OCI-LY1 (cell line): ENCODE measurements around the gene MAP4K4.

ENCODE experiments used
- H2AFZ ChIP-seq: fragments of 200-600 bp; sonication (generic), shearing (Covaris generic); 2 replicates; pipeline ENCODE4 v1.6.0; 2014; ENCODE audit warnings: antibody characterized with exemption, mild to moderate bottlenecking, low read length
- H3F3A ChIP-seq: fragments of 200-600 bp; sonication (generic), shearing (Covaris generic); 2 replicates; pipeline ENCODE4 v1.6.0; 2014; ENCODE audit warnings: mild to moderate bottlenecking, antibody characterized with exemption, low read length, moderate library complexity; ENCODE audit not compliant: insufficient read depth
- H3K27ac ChIP-seq: fragments of 200-600 bp; sonication (generic); 2 replicates; pipeline ENCODE4 v1.5.1; 2014; ENCODE audit warnings: low read length, mixed run types, mild to moderate bottlenecking, low read depth; ENCODE audit not compliant: poor library complexity, severe bottlenecking
- H3K27me3 ChIP-seq: fragments of 200-600 bp; sonication (generic); 2 replicates; pipeline ENCODE4 v1.6.0; 2014; ENCODE audit warnings: antibody characterized with exemption, mild to moderate bottlenecking, low read length, moderate library complexity; ENCODE audit not compliant: insufficient read depth
- H3K36me3 ChIP-seq: fragments of 200-600 bp; sonication (generic); 2 replicates; pipeline ENCODE4 v1.6.1; 2014; ENCODE audit warnings: mild to moderate bottlenecking, antibody characterized with exemption, low read length, moderate library complexity, mixed read lengths; ENCODE audit not compliant: insufficient read depth
- H3K4me1 ChIP-seq: fragments of 200-600 bp; sonication (generic); 2 replicates; pipeline ENCODE4 v1.5.1; 2014; ENCODE audit warnings: mild to moderate bottlenecking, low read length, moderate library complexity; ENCODE audit not compliant: insufficient read depth, severe bottlenecking
- H3K4me2 ChIP-seq: fragments of 200-600 bp; sonication (generic), shearing (Covaris generic); 2 replicates; pipeline ENCODE4 v1.6.1; 2014; ENCODE audit warnings: low read length
- H3K4me3 ChIP-seq: fragments of 200-600 bp; sonication (generic); 2 replicates; pipeline ENCODE4 v1.5.1; 2014; ENCODE audit warnings: low read length, low read depth, mild to moderate bottlenecking, mixed read lengths; ENCODE audit not compliant: poor library complexity, severe bottlenecking
- H3K79me2 ChIP-seq: fragments of 200-600 bp; shearing (Covaris generic); 2 replicates; pipeline ENCODE4 v1.6.1; 2016; ENCODE audit warnings: mixed run types, low read length, mixed read lengths; ENCODE audit not compliant: insufficient read depth
- H3K9ac ChIP-seq: fragments of 200-600 bp; sonication (generic), shearing (Covaris generic); 2 replicates; pipeline ENCODE4 v1.6.1; 2014; ENCODE audit warnings: mild to moderate bottlenecking, low read length, mixed read lengths
- H3K9me2 ChIP-seq: fragments of 200-600 bp; sonication (generic), shearing (Covaris generic); 2 replicates; pipeline ENCODE4 v1.6.1; 2014; ENCODE audit warnings: low read depth, mild to moderate bottlenecking, low read length, mixed read lengths
- H3K9me3 ChIP-seq: fragments of 200-600 bp; shearing (Covaris generic); 2 replicates; pipeline ENCODE4 v1.6.1; 2014; ENCODE audit warnings: low read length, mixed read lengths
- H4K20me1 ChIP-seq: fragments of 200-600 bp; sonication (generic), shearing (Covaris generic); 2 replicates; pipeline ENCODE4 v1.6.0; 2016; ENCODE audit warnings: mild to moderate bottlenecking, low read length; ENCODE audit not compliant: insufficient read depth
- EZH2 ChIP-seq: fragments of 200-600 bp; sonication (generic), shearing (Covaris generic); IDR thresholded peaks from 2 replicates; pipeline ENCODE4 v1.8.0; 2017; ENCODE audit warnings: borderline replicate concordance, mixed run types, mild to moderate bottlenecking, antibody characterized with exemption, low read length, moderate library complexity, mixed read lengths
- TF ChIP-seq, protein P1 (sequence below): fragments of 200-600 bp; sonication (generic), shearing (Covaris generic); IDR thresholded peaks from 2 replicates; pipeline ENCODE4 v1.5.1; 2017; ENCODE audit warnings: mild to moderate bottlenecking, antibody characterized with exemption, low read length, moderate library complexity, mixed read lengths

Gene MAP4K4

DNA sequence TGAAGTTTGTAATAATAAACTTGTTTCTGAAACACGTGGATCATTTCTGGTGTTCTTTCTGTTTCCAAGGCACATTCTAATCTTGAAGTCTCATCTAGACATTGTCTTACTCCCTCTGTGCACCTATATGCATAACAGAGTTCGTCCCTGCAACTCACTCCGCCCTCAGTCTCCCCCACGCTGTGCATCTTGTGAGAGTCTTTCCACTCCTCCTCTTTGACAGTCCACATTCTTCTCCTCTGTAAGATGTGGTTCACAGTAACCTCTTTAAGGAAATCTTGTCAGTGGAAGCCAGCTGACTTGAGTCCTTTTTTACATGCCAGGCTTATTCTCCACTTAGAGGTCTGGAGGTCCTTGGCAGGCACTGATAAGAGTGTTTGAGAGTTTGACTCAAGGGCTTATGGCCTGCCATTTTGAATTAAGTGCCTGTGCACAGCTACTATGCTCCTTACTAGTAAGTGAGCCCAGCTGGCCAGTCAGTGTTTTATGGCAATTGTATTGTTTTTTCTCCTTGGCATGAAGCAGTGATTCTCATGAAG is 185.3 kb downstream of the MAP4K4 start:
- H3K4me1 ChIP-seq = no peaks in the 10 kb centered on the region
- H4K20me1 ChIP-seq = no peaks in the 10 kb centered on the region
- no peaks in the 10 kb centered on the region for H3K27me3 ChIP-seq
- H3F3A ChIP-seq = no peaks in the 10 kb centered on the region
- peaks cover 45% of the 10 kb centered on the region; the same call in 1 of the 2 replicates for H3K36me3 ChIP-seq
- no peak overlapping the region for H3K27ac ChIP-seq
- no peaks in the 10 kb centered on the region for H3K9me2 ChIP-seq
- no peaks in the 10 kb centered on the region for H3K79me2 ChIP-seq
- H3K9ac ChIP-seq = no peak overlapping the region
- no peak overlapping the region for H3K4me3 ChIP-seq
- H3K9me3 ChIP-seq = no peaks in the 10 kb centered on the region
- no peak overlapping the region for H2AFZ ChIP-seq
- no peak overlapping the region for H3K4me2 ChIP-seq
- TF ChIP-seq, protein P1, sequence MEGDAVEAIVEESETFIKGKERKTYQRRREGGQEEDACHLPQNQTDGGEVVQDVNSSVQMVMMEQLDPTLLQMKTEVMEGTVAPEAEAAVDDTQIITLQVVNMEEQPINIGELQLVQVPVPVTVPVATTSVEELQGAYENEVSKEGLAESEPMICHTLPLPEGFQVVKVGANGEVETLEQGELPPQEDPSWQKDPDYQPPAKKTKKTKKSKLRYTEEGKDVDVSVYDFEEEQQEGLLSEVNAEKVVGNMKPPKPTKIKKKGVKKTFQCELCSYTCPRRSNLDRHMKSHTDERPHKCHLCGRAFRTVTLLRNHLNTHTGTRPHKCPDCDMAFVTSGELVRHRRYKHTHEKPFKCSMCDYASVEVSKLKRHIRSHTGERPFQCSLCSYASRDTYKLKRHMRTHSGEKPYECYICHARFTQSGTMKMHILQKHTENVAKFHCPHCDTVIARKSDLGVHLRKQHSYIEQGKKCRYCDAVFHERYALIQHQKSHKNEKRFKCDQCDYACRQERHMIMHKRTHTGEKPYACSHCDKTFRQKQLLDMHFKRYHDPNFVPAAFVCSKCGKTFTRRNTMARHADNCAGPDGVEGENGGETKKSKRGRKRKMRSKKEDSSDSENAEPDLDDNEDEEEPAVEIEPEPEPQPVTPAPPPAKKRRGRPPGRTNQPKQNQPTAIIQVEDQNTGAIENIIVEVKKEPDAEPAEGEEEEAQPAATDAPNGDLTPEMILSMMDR = no peak
- TF ChIP-seq EZH2 = no peak

DNA sequence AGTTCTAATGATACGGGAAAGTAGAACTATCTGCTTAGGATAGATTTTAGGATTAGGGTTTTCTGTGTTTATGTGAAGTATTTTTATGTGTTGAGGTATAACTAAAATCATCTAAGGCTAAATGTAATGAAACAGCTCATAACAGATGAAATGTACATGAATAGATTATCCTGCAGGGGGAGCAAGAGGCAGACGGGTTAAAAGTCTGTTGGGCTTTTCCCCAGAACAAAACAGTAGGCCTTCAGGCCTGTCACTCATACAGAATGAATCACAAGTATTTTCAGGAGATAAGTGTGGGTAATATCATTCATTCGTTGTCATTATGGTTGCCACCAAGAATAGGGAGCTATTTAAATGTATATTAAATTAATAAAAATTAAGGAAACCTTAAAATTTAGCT is 186.4 kb downstream of the MAP4K4 start:
- TF ChIP-seq, protein P1 = peak; percentile 68
- no peak for TF ChIP-seq EZH2
- no peak overlapping the region for H3K27ac ChIP-seq
- H3K9me3 ChIP-seq = no peaks in the 10 kb centered on the region
- no peaks in the 10 kb centered on the region for H3F3A ChIP-seq
- no peaks in the 10 kb centered on the region for H3K4me1 ChIP-seq
- H3K9ac ChIP-seq = no peak overlapping the region
- H3K36me3 ChIP-seq = peaks cover 39% of the 10 kb centered on the region; the same call in 1 of the 2 replicates
- H3K9me2 ChIP-seq = no peaks in the 10 kb centered on the region
- H3K27me3 ChIP-seq = no peaks in the 10 kb centered on the region
- H3K4me2 ChIP-seq = no peak overlapping the region
- no peak overlapping the region for H3K4me3 ChIP-seq
- H3K79me2 ChIP-seq = no peaks in the 10 kb centered on the region
- H2AFZ ChIP-seq = no peak overlapping the region
- H4K20me1 ChIP-seq = no peaks in the 10 kb centered on the region

DNA sequence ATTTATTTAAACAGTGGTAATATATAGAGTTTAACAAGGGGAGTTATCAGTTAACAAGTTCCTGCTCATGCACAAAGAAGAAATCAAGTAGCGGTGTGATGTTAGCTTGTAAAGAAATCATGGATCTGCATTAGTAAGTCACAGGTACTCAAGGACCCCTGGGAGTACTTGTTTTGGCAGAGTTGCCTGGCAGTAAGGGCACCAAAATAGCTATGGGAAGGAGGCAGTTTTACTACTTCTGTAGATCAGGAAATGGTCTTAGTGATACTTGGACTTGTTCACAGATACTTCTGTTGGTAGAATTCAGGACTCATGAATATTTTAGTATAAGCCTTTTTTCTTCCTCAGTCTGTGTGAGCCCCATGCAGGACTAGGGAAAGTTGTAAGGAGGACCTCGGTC is 186.9 kb downstream of the MAP4K4 start:
- Histone ChIP-seq H3K27me3 (no peaks in the 10 kb centered on the region), H3K4me1 (no peaks in the 10 kb centered on the region), H3K4me2 (no peak overlapping the region), H3F3A (no peaks in the 10 kb centered on the region), H3K9me2 (no peaks in the 10 kb centered on the region), H3K9me3 (no peaks in the 10 kb centered on the region), H3K4me3 (no peak overlapping the region), H3K79me2 (no peaks in the 10 kb centered on the region), H4K20me1 (no peaks in the 10 kb centered on the region), H3K9ac (no peak overlapping the region), H2AFZ (no peak overlapping the region), H3K27ac (no peak overlapping the region), H3K36me3 (peaks cover 42% of the 10 kb centered on the region; the same call in 1 of the 2 replicates)
- TF ChIP-seq, protein P1 = no peak
- TF ChIP-seq EZH2 = no peak
